NCI-H1105 (cell line): Measurements from ENCODE around the gene APOC1.
A peak's percentile ranks its signal among the peaks of the same experiment; 100 is the strongest.
"Not testable (repeated sequence)": the region's sequence is repeated elsewhere in the genome, so short reads cannot be mapped to it uniquely, and the experiment has no call there.

Experiments used
- DNase-seq: peaks from one replicate; lab custom pipeline; 2025; lab: John Stamatoyannopoulos, UW

APOC1 gene

GRCh38 chr19:44889830-44890365 lies 24.5 kb upstream of the APOC1 start:
- DNase-seq: no peak

- DNase-seq: peak; percentile 100
Measured at GRCh38 chr19:44890366-44891015, 23.9 kb upstream of the APOC1 start.

GRCh38 chr19:44891016-44891882 lies 23.2 kb upstream of the APOC1 start, which contains the start of gene TOMM40:
TOMM40 (plus strand) TSS chr19:44891254; CDS start chr19:44891416, 162 bp downstream.
- peak; percentile 100 for DNase-seq

- no peak for DNase-seq
Measured at GRCh38 chr19:44892932-44893331, 21.5 kb upstream of the APOC1 start.

DNA sequence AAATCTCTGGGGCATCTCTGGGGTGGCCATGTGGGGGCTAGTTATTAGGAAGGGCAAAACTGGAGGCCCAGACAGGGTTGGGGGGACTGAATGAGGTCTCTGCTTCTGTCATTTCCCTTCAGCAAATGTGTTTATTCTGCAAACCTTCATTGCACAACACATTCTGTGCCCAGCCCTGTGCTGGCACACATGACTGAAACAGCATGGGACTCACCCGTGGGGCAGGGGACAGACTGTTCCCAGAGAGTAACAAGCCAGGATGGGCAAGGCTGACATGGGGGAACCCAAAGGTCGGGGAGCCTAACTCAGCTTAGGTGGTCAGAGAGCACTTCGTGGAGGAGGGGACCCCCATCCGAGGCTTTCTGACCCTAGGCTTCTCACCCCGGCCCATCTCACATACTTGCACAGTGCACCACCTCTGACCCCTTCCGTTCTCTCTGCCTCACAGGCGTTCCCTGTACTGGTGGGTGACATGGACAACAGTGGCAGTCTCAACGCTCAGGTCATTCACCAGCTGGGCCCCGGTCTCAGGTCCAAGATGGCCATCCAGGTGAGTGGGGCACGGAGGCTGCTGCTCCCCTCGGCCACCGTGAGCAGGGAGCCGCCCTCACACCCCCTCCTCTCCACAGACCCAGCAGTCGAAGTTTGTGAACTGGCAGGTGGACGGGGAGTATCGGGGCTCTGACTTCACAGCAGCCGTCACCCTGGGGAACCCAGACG lies 20.9 kb upstream of the APOC1 start:
- no peak for DNase-seq

GRCh38 chr19:44894052-44894400 lies 20.4 kb upstream of the APOC1 start:
- DNase-seq: no peak

DNA sequence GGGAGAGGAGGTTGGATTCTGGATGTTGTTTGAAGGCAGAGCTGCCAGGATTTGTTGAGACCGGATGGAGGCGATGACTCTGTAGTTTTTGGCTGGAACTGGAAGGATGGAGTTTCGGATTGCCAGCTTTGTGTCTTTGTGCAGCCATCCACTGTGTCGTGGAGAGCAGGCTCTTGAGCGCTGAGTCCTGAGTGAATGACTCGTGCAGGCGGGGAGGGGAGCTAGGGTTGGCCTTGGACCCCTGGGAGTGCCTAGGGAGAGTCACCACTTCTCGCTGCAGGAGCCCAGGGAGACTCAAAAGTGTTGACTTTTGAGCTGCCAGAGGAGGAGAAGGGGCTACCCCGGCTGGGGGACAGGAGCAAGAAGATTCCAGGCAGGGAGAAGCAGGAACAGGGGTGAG lies 19.5 kb upstream of the APOC1 start:
- no peak for DNase-seq

DNA sequence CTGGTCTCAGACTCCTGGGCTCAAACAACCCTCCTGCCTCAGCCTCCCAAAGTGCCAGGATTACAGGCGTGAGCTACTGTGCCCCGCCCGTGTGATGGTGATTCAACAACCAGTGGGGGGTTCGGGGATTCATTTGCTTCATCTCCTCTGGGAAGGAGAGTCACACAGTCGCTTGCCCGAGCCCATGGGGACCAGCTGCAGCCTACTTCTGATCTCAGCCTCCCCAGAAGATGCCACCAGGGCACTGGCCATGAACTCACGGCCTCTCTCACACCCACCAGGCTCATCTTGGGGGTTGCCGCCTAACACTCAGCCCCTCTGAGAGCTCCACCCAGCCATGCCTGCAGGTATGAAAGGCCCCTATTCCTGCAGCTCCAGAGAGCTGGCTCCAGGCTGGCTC lies 16.6 kb upstream of the APOC1 start:
- no peak for DNase-seq

- DNase-seq: no peak
Measured at GRCh38 chr19:44900328-44901244, 13.8 kb upstream of the APOC1 start.

- DNase-seq: no peak
Measured at GRCh38 chr19:44903216-44903601, 11.2 kb upstream of the APOC1 start.

DNA sequence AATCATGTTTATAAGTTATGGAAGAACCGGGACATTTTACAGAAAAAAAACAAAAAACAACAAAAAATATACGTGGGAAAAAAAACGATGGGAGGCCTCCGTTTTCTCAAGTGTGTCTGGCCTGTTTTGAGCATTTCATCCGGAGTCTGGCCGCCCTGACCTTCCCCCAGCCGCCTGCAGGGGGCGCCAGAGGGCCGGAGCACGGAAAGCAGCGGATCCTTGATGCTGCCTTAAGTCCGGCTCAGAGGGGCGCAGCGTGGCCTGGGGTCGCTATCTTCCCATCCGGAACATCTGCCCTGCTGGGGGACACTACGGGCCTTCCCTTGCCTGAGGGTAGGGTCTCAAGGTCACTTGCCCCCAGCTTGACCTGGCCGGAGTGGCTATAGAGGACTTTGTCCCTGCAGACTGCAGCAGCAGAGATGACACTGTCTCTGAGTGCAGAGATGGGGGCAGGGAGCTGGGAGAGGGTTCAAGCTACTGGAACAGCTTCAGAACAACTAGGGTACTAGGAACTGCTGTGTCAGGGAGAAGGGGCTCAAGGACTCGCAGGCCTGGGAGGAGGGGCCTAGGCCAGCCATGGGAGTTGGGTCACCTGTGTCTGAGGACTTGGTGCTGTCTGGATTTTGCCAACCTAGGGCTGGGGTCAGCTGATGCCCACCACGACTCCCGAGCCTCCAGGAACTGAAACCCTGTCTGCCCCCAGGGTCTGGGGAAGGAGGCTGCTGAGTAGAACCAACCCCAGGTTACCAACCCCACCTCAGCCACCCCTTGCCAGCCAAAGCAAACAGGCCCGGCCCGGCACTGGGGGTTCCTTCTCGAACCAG lies 10.6 kb upstream of the APOC1 start:
- DNase-seq: peak; percentile 51

- no peak for DNase-seq
Measured at GRCh38 chr19:44904426-44904994, 9.9 kb upstream of the APOC1 start.

DNA sequence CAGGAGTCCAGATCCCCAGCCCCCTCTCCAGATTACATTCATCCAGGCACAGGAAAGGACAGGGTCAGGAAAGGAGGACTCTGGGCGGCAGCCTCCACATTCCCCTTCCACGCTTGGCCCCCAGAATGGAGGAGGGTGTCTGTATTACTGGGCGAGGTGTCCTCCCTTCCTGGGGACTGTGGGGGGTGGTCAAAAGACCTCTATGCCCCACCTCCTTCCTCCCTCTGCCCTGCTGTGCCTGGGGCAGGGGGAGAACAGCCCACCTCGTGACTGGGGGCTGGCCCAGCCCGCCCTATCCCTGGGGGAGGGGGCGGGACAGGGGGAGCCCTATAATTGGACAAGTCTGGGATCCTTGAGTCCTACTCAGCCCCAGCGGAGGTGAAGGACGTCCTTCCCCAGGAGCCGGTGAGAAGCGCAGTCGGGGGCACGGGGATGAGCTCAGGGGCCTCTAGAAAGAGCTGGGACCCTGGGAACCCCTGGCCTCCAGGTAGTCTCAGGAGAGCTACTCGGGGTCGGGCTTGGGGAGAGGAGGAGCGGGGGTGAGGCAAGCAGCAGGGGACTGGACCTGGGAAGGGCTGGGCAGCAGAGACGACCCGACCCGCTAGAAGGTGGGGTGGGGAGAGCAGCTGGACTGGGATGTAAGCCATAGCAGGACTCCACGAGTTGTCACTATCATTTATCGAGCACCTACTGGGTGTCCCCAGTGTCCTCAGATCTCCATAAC lies 8.8 kb upstream of the APOC1 start, which contains the start of gene APOE:
Gene APOE, plus strand, starts transcription at position 360 of the 724 bp plus-strand sequence. CDS start 829 bp downstream, outside the sequence.
- DNase-seq: no peak

GRCh38 chr19:44907613-44908012 lies 6.8 kb upstream of the APOC1 start:
- no peak for DNase-seq

- DNase-seq: no peak
Measured at GRCh38 chr19:44908074-44908835, 6.2 kb upstream of the APOC1 start.

- no peak for DNase-seq
Measured at GRCh38 chr19:44908836-44909261, 5.6 kb upstream of the APOC1 start.

GRCh38 chr19:44909775-44910174 lies 4.6 kb upstream of the APOC1 start:
- no peak for DNase-seq

- DNase-seq: not testable (repeated sequence)
Measured at GRCh38 chr19:44911896-44912295, 2.5 kb upstream of the APOC1 start.

DNA sequence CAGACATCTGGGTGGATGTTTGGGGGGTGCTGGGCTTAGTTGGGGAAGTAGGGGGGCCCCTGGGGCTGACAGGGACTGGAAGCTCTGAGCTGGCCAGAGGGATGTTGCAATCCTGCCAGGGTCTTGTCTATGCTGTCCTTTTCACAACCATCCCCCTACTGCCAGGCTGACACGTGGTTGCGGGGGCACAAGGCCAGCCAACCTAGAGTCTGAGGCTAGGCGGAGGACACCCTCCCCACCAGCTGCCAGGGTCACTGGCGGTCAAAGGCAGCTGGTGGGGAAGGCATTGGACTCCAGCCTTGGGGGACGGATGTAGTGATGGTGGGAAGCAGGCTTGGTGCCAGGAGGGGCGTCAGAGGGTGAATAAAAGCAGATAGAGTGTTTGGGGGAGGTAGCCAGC lies 1.6 kb upstream of the APOC1 start:
- DNase-seq: no peak
